Measurements from ENCODE around the gene ASCC3. TPM values are rescaled to one million over a fixed set of nuclear protein-coding genes. Genes with fewer than 3 reads are reported as not detected.

ASCC3 gene
- total and polyA plus RNA-seq, 2 donors (not counting 1 experiment from before 2014, with no cell fraction given) = 9.0 to 42.3 TPM

DNA sequence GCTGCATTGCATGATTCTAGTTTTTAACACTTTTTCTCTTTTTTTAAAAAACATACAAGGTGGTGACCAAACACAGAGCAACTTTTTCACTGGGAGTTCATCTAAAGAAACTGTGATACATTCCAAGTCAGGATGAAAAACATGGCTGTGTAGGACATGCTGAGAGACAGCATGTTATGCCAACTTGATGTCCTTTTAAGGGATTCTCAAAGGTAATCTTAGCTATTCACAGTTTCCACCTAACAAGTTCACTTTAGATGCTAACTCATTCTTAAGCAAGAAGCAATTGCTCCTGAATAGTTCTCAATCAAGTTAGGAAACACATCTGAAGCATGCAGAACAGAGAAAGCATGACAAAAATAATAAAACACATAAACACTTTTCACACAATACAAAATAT, 3.3 kb downstream of the ASCC3 start:
- H3K4me3 ChIP-seq (ENCODE audit: control extremely low read depth in 1 of 5, extremely low read depth in 1 of 5, insufficient read depth in 1 of 5, low read depth in 2 of 5, low read length in 4 of 5) = no peak overlapping the region
- no peak overlapping the region for H3K9ac ChIP-seq (ENCODE audit: low read length)
- Mint-ChIP-seq H3K4me1 (peaks cover 62% of the 10 kb centered on the region), H3K27me3 (no peaks in the 10 kb centered on the region), H3K4me3 (no peak overlapping the region), H3K27ac (no peak overlapping the region), H3K9me3 (ENCODE audit: insufficient read depth) (peaks cover 2% of the 10 kb centered on the region)
- H3K36me3 ChIP-seq (replicated peaks in 1 of 2; ENCODE audit: control extremely low read depth in 1 of 2, control insufficient read depth in 1 of 2, extremely low read depth in 1 of 2, insufficient read depth in 2 of 2, low read length in 1 of 2) = peaks cover 0 to under 1% of the 10 kb centered on the region in 2 experiments
- CTCF ChIA-PET = no interaction called here
- POLR2A ChIA-PET = no interaction called here
- peaks cover 17% of the 10 kb centered on the region for H4K20me1 ChIP-seq (ENCODE audit: control insufficient read depth, insufficient read depth, low read length, poor library complexity, severe bottlenecking)
- no peak for TF ChIP-seq CTCF (IDR thresholded peaks at IDR 0.05)
- no peak for TF ChIP-seq EZH2 (IDR thresholded peaks at IDR 0.05; ENCODE audit: borderline replicate concordance, insufficient read depth, low read depth, low read length, poor library complexity, severe bottlenecking)
- ATAC-seq (ENCODE audit: low read depth) = no peak
- DNase-seq = no peak
- peaks cover 17 to 19% of the 10 kb centered on the region in 2 donors for H3K4me1 ChIP-seq (ENCODE audit: control insufficient read depth in 2 of 2, insufficient read depth in 2 of 2, low read length in 2 of 2)
- intact Hi-C loops (cut with micrococcal nuclease) = no loop called here
- H3K9me3 ChIP-seq (ENCODE audit: control extremely low read depth in 1 of 3, control insufficient read depth in 2 of 3, insufficient read depth in 1 of 3, low read length in 2 of 3) = no peaks in the 10 kb centered on the region
- H3K27ac ChIP-seq (ENCODE audit: low read length in 2 of 2) = no peak overlapping the region
- H3K27me3 ChIP-seq (replicated peaks in 1 of 4; ENCODE audit: control extremely low read depth in 1 of 4, control insufficient read depth in 3 of 4, insufficient read depth in 4 of 4, low read length in 3 of 4) = no peaks in the 10 kb centered on the region
- peaks cover 91% of the 10 kb centered on the region for H3K79me2 ChIP-seq (ENCODE audit: control insufficient read depth, insufficient read depth, low read length)
- H2AFZ ChIP-seq (ENCODE audit: insufficient read depth, low read depth, low read length, poor library complexity, severe bottlenecking) = no peak overlapping the region
- no peak overlapping the region for H3K4me2 ChIP-seq (replicated peaks; ENCODE audit: low read depth, low read length, poor library complexity, severe bottlenecking)

DNA sequence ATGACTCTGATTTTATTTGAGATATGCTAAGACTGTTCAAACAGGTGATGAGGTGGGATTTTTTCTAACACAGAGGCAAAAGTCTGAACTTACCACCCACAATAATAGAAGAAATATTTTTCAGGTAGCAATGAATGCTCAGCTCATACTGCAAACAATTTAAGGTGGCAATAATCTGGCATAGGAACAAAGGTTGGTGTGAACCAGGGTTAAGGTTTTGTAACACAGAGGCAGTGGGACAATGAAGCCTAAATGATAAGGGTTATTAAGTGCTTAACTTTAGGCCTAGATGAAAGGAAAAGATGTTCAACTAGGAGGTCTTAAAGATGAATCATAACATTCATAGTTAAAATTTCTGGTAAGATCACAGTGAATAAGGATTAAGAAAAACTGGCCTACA, 4.9 kb downstream of the ASCC3 start:
- peaks cover 9 to 12% of the 10 kb centered on the region in 2 donors for H3K4me1 ChIP-seq (ENCODE audit: control insufficient read depth in 2 of 2, insufficient read depth in 2 of 2, low read length in 2 of 2)
- intact Hi-C loops (cut with micrococcal nuclease) = no loop called here
- no peak overlapping the region for H3K4me2 ChIP-seq (replicated peaks; ENCODE audit: low read depth, low read length, poor library complexity, severe bottlenecking)
- no peak overlapping the region for H3K9ac ChIP-seq (ENCODE audit: low read length)
- H3K9me3 Mint-ChIP-seq (ENCODE audit: insufficient read depth) = peaks cover 2% of the 10 kb centered on the region
- no peaks in the 10 kb centered on the region for H3K27me3 Mint-ChIP-seq
- H3K79me2 ChIP-seq (ENCODE audit: control insufficient read depth, insufficient read depth, low read length) = peaks cover 97% of the 10 kb centered on the region
- no peak overlapping the region for H3K4me3 ChIP-seq (ENCODE audit: control extremely low read depth in 1 of 5, extremely low read depth in 1 of 5, insufficient read depth in 1 of 5, low read depth in 2 of 5, low read length in 4 of 5)
- no peaks in the 10 kb centered on the region for H3K9me3 ChIP-seq (ENCODE audit: control extremely low read depth in 1 of 3, control insufficient read depth in 2 of 3, insufficient read depth in 1 of 3, low read length in 2 of 3)
- no peak for ATAC-seq (ENCODE audit: low read depth)
- no peak for TF ChIP-seq CTCF (IDR thresholded peaks at IDR 0.05)
- H3K27me3 ChIP-seq (replicated peaks in 1 of 4; ENCODE audit: control extremely low read depth in 1 of 4, control insufficient read depth in 3 of 4, insufficient read depth in 4 of 4, low read length in 3 of 4) = no peaks in the 10 kb centered on the region
- H2AFZ ChIP-seq (ENCODE audit: insufficient read depth, low read depth, low read length, poor library complexity, severe bottlenecking) = no peak overlapping the region
- no peak for DNase-seq
- POLR2A ChIA-PET = no interaction called here
- peaks cover 51% of the 10 kb centered on the region for H3K4me1 Mint-ChIP-seq
- peaks cover 26% of the 10 kb centered on the region for H4K20me1 ChIP-seq (ENCODE audit: control insufficient read depth, insufficient read depth, low read length, poor library complexity, severe bottlenecking)
- H3K36me3 ChIP-seq (replicated peaks in 1 of 2; ENCODE audit: control extremely low read depth in 1 of 2, control insufficient read depth in 1 of 2, extremely low read depth in 1 of 2, insufficient read depth in 2 of 2, low read length in 1 of 2) = peaks cover 0 to 13% of the 10 kb centered on the region in 2 experiments
- CTCF ChIA-PET = no interaction called here
- no peak overlapping the region for H3K4me3 Mint-ChIP-seq
- H3K27ac ChIP-seq (ENCODE audit: low read length in 2 of 2) = no peak overlapping the region
- no peak overlapping the region for H3K27ac Mint-ChIP-seq
